SH-SY5Y (cell line): ENCODE measurements around the gene CTNNB1.

Experiments
- GATA2 ChIP-seq: IDR thresholded peaks from 2 replicates; pipeline ENCODE4 v1.6.1; 2011; ENCODE audit warnings: mild to moderate bottlenecking, low read depth, low read length
- GATA3 ChIP-seq: IDR thresholded peaks from 2 replicates; pipeline ENCODE4 v1.6.1; 2011; ENCODE audit warnings: low read depth, mild to moderate bottlenecking, low read length, moderate library complexity

The CTNNB1 gene

GRCh38 chr3:41244620-41245336 is 45.5 kb downstream of the CTNNB1 start:
- TF ChIP-seq GATA3 (no peak), GATA2 (no peak)

DNA sequence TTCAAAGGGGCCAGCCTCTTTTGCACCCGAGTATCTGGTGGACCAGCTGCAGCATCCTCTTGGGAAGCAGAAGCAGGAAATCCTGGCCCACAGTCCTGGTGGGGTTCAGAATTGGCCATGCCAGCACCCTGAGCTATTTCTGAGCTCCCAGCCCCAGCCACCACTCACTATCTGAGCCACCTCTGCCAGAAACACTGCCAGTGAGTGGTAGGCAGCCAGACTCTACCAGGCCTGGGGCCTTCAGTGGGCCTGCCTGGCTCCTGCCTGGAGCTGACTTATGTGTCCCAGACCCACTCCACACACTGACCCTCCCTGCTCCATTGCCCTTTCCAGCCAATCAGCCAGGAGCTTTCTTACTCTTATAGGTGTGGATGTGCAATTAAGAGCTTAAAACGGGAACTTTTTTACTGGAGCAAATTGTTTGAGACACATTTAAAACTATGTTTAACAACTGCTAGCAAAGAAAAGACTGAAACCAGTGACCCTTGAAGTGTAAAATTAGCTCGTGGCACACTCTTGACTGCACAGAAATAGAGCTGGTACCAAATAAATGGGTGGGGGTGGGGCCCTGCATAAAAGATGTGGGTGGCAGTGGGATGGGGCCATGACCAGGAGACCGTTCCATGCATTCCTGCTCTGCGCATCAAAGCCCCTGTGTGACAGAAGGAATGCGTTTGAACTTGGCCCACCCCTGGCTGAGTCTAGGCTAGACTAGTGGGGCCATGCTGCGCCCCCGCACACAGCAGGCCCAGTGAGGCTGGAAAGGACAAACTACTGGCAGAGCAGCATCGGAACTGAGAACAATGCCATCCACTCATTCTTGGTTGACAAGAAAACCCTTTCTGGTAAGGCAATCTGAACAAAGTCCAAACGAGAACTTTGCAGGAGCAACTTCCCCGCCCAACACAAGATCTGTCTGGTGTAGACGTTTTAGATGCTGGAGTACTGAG is 48.0 kb downstream of the CTNNB1 start:
- no peak for TF ChIP-seq GATA2
- no peak for TF ChIP-seq GATA3

- no peak for TF ChIP-seq GATA2
These were observed 49.2 kb downstream of the CTNNB1 start for GRCh38 chr3:41248525-41248924.

DNA sequence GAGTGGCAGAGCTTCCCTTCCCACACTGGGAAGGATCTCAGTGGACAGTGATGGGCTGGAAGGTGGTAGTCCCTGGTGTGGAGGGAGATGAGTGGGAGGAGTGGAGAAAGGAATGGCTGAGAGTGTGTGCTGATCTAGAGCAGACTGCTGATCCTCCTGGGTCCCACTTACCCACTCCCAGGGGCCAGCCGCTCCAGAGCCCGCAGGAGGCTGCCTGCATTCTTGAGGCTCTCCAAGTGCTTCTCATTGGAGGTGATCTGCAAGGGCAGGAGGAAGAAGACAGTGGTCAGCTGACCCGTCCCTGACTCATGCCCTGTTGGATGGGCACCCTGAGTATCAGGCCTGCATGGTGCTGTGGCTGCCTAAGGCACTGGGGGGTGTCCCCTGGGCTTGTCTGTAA is 50.0 kb downstream of the CTNNB1 start:
- no peak for TF ChIP-seq GATA3
- no peak for TF ChIP-seq GATA2

GRCh38 chr3:41250825-41251224 is 51.5 kb downstream of the CTNNB1 start:
- TF ChIP-seq GATA3 (no peak), GATA2 (no peak)

DNA sequence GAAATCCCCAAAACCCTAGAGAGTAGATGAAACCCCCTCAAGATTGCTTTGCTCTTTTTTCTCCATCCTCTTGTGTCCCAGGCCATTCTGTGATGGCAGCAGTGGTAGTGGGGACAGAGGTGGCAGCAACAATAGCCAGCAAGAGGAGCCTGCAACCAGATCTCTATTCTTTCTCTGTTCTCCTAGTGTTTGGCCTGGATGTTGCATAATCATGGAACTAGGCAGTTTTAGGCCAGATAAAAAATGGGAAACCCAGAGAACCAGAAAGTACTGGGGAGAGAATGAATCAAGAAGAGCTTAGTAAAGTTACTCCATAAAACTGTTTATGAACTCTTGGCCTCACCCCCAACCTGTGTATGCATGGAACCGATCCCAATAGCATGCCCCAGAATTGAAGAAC is 52.3 kb downstream of the CTNNB1 start:
- TF ChIP-seq GATA2 (no peak), GATA3 (no peak)

- TF ChIP-seq GATA3 (no peak), GATA2 (no peak)
These were observed 59.0 kb downstream of the CTNNB1 start for GRCh38 chr3:41258239-41258800.

DNA sequence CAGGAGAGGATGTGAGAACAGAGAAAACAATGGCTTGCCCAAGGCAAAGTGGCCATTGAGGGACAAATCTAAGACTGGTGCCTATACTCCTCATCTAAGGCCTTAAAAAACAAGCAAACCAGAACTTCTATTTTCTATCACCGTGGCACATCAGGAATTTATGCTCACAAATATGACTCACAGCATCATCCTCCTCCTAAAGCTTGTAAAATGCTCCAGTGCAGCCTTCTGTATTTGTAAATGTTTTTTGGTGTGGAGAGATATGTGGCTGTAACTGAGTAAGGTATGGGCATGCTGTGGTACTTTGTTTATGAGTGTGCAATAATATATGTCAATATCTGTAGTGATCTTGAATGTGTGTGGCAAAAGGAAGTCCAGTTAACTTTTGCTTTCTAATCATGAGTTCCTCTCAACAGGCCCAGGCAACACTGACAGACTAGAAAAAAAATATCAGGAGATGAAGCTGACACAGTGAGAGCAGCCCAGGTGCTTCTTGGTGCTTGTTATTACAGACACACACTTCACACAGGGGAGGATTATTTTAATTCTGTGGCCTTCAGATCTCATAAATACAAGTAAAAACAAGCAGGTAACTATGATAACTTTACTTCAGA is 60.3 kb downstream of the CTNNB1 start:
- no peak for TF ChIP-seq GATA2
- no peak for TF ChIP-seq GATA3

DNA sequence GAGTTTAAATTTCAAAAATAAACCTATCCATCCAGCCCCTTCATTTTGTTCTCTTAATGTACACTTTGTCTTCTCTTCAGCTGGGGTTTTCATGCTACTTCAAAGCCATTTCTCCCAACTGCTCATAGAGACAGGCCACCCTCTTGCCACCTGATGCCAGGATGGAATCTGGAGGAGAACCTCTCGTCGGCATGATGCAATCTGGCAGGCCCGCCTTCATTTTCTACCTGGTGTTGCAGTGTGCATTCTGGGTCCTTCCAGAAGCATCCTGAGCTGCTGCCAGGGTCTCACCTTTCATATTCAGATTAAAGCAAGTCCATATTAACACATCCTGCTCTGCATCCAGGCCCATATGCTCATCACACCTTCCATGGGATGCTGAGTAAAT is 60.8 kb downstream of the CTNNB1 start:
- TF ChIP-seq GATA2: no peak
- TF ChIP-seq GATA3: no peak

- TF ChIP-seq GATA3 (no peak), GATA2 (no peak)
These were observed 65.8 kb downstream of the CTNNB1 start for GRCh38 chr3:41265011-41265545.

- TF ChIP-seq GATA3: no peak
- TF ChIP-seq GATA2: no peak
These were observed 66.5 kb downstream of the CTNNB1 start for GRCh38 chr3:41265823-41266273.

GRCh38 chr3:41267975-41268640 is 68.8 kb downstream of the CTNNB1 start:
- TF ChIP-seq GATA3 (no peak), GATA2 (no peak)

GRCh38 chr3:41272667-41273066 is 73.4 kb downstream of the CTNNB1 start:
- TF ChIP-seq GATA2: no peak
- no peak for TF ChIP-seq GATA3
